HepG2 (cell line): ENCODE results near the gene ANKRD27. TPM values are rescaled to one million over a fixed set of nuclear protein-coding genes. Genes with fewer than 3 reads are reported as not detected.

Source experiments
- ATAC-seq: fragments of 200-7000 bp; cut with Tn5 transposase; 3 replicates; pipeline ENCODE4 v1.9.1; 2020; ENCODE audit warnings: mild to moderate bottlenecking, moderate library complexity
- BruUV-seq: library from RNA; stranded (reverse); fragments of 400-500 nt; replicated peaks from 2 replicates; lab custom pipeline; 2021; lab: Mats Ljungman, UMichigan
- CTCF ChIA-PET: fragments of 300-600 bp; formaldehyde crosslinking; extraction: SDS; loops from one replicate; lab custom pipeline; 2021; ENCODE audit warnings: low total read pairs, inconsistent platforms, low intra/inter-chr PET ratio; lab: Yijun Ruan, JAX
- POLR2A ChIA-PET: fragments of 350-600 bp; sonication (Branson Sonifier 250); formaldehyde crosslinking; loops from one replicate; lab custom pipeline; 2020; ENCODE audit warnings: antibody characterized with exemption, inconsistent platforms; lab: Yijun Ruan, JAX
- DNase-seq: peaks from one replicate; pipeline ENCODE4 v3.0.0-alpha.2; 2015; ENCODE audit warnings: low spot score
- FAIRE-seq: peaks from 3 replicates; lab custom pipeline; 2011; peaks lifted over from hg19 to GRCh38; lab: Jason Lieb, UNC
- H2AFZ ChIP-seq: one replicate; pipeline ENCODE4 v1.6.1; 2011; ENCODE audit warnings: low read length, inconsistent platforms
- H3K27ac ChIP-seq: fragments of 300-600 bp; 3 replicates; pipeline ENCODE4 v1.8.0; 2011; ENCODE audit warnings: mixed run types, mild to moderate bottlenecking, mixed read lengths, low read length, inconsistent platforms; ENCODE audit not compliant: insufficient read depth; ENCODE audit errors: extremely low read length
- H3K27me3 ChIP-seq, 2 experiments: fragments of 200-600 bp in 1 of 2; 2 replicates in 1 of 2; 3 replicates in 1 of 2; pipeline versions ENCODE4 v1.6.0 to v1.8.0; 2011; ENCODE audit warnings: low read length in 2 of 2, mild to moderate bottlenecking in 2 of 2, moderate library complexity in 2 of 2, inconsistent platforms in 1 of 2; ENCODE audit not compliant: insufficient read depth in 2 of 2, control insufficient read depth in 1 of 2
- H3K36me3 ChIP-seq, 2 experiments: fragments of 200-600 bp in 1 of 2; replicated peaks in 1 of 2; 2 replicates in 1 of 2; 3 replicates in 1 of 2; pipeline versions ENCODE4 v1.5.1 to v1.8.0; 2011; ENCODE audit warnings: low read length in 2 of 2, inconsistent platforms in 1 of 2; ENCODE audit not compliant: insufficient read depth in 2 of 2, control insufficient read depth in 1 of 2
- H3K4me1 ChIP-seq: 2 replicates; pipeline ENCODE4 v1.5.1; 2012; ENCODE audit warnings: low read length, inconsistent platforms; ENCODE audit not compliant: insufficient read depth
- H3K4me2 ChIP-seq: 2 replicates; pipeline ENCODE4 v1.6.0; 2011; ENCODE audit warnings: low read depth, low read length, inconsistent platforms
- H3K4me3 ChIP-seq, 3 experiments: fragments of 200-600 bp in 1 of 3; sonication (generic), shearing (Covaris generic) in 1 of 3; replicated peaks in 1 of 3; 2 replicates each; pipeline ENCODE4 v1.5.1; 2011 to 2016; ENCODE audit warnings: low read length in 3 of 3, inconsistent platforms in 2 of 3, low read depth in 2 of 3, mild to moderate bottlenecking in 2 of 3, control low read depth in 1 of 3, mixed read lengths in 1 of 3; ENCODE audit not compliant: insufficient read depth in 1 of 3
- H3K79me2 ChIP-seq: one replicate; pipeline ENCODE4 v1.6.1; 2011; ENCODE audit warnings: low read length, inconsistent platforms; ENCODE audit not compliant: insufficient read depth
- H3K9ac ChIP-seq: 2 replicates; pipeline ENCODE4 v1.6.0; 2011; ENCODE audit warnings: mild to moderate bottlenecking, low read depth, low read length, inconsistent platforms; ENCODE audit not compliant: insufficient read depth
- H3K9me3 ChIP-seq: 2 replicates; pipeline ENCODE4 v1.5.1; 2012; ENCODE audit warnings: mild to moderate bottlenecking, low read length
- H4K20me1 ChIP-seq: 2 replicates; pipeline ENCODE4 v1.6.0; 2011; ENCODE audit warnings: inconsistent platforms, mild to moderate bottlenecking, low read length, moderate library complexity; ENCODE audit not compliant: insufficient read depth
- BRD4 ChIP-seq: sonication (generic); formaldehyde crosslinking; IDR thresholded peaks from 2 replicates; pipeline ENCODE4 v1.4.0; 2020; ENCODE audit warnings: missing genetic modification reagents
- FOSL1 ChIP-seq: sonication (generic); formaldehyde crosslinking; IDR thresholded peaks from 2 replicates; pipeline ENCODE4 v1.9.0; 2021; ENCODE audit warnings: missing genetic modification reagents, borderline replicate concordance
- KDM3A ChIP-seq: IDR thresholded peaks from 2 replicates; pipeline ENCODE4 v1.6.1; 2018; ENCODE audit warnings: low read depth, missing compliant biosample characterization
- SMAD1 ChIP-seq: sonication (generic); formaldehyde crosslinking; IDR thresholded peaks from 2 replicates; pipeline ENCODE4 v1.4.0; 2020; ENCODE audit warnings: missing genetic modification reagents, low read depth, mild to moderate bottlenecking, borderline replicate concordance
- SRSF1 ChIP-seq: fragments of 200-400 bp; formaldehyde crosslinking; optimal IDR thresholded peaks from 2 replicates; pipeline ENCODE3; 2017; ENCODE audit warnings: mild to moderate bottlenecking, low read depth, low read length, moderate library complexity
- ZNF563 ChIP-seq: sonication (generic); formaldehyde crosslinking; IDR thresholded peaks from 2 replicates; pipeline ENCODE4 v1.8.0; 2022; ENCODE audit warnings: mild to moderate bottlenecking, moderate library complexity, missing genetic modification reagents
- ZNF652 ChIP-seq: IDR thresholded peaks from 2 replicates; pipeline ENCODE4 v1.6.1; 2016; ENCODE audit warnings: low read depth, borderline replicate concordance
- ZNF83 ChIP-seq: sonication (generic); formaldehyde crosslinking; IDR thresholded peaks from 2 replicates; pipeline ENCODE4 v1.4.0; 2020; ENCODE audit warnings: missing genetic modification reagents, mild to moderate bottlenecking, borderline replicate concordance
- WGBS: methylation state at CpG from one replicate; pipeline ENCODE4 v1.1.6; 2017; ENCODE audit warnings: low lambda C conversion rate; 5-methylcytosine and 5-hydroxymethylcytosine counted together
- in situ Hi-C: cut with HindIII; loops from 2 replicates; pipeline ENCODE4 v1.10.0; 2017; ENCODE audit warnings: low pct_unique_long_range_greater_than_20kb; ENCODE audit not compliant: extremely low pct_ligation_motif_present
- intact Hi-C: fragments of 100-400 bp; cut with micrococcal nuclease; formaldehyde crosslinking; loops from one replicate; pipeline ENCODE4 v1.10.0; 2022; ENCODE audit not compliant: unreplicated experiment
- polyA plus RNA-seq, 8 experiments: library from polyadenylated mRNA; depleted of rRNA in 3 of 8; stranded (reverse) in 7 of 8; unstranded in 1 of 8; fragments of >200 nt; fragmentation: Illumina TruSeq in 4 of 8; extraction: Trizol in 4 of 8; gene quantifications; 2 replicates each; pipeline versions ENCODE4 v1.2.1 to v1.2.3, GENCODE V29; 2011 to 2016; ENCODE audit warnings: low read depth in 4 of 8, missing spikeins in 1 of 8, mixed read lengths in 1 of 8; ENCODE audit not compliant: insufficient read depth in 1 of 8
- total RNA-seq, 5 experiments: library from RNA; depleted of rRNA; stranded (reverse); fragments of >200 nt; fragmentation: Illumina TruSeq; extraction: Trizol; gene quantifications; 2 replicates each; pipeline ENCODE4 v1.2.3, GENCODE V29; 2016; ENCODE audit warnings: low read depth in 1 of 5
- TF ChIP-seq, protein P1 (sequence below): sonication (generic); formaldehyde crosslinking; IDR thresholded peaks from 2 replicates; pipeline ENCODE4 v1.4.0; 2020; ENCODE audit warnings: missing genetic modification reagents
- TF ChIP-seq, protein P2 (sequence below): sonication (generic); formaldehyde crosslinking; IDR thresholded peaks from 2 replicates; pipeline ENCODE4 v1.5.0; 2020; ENCODE audit warnings: mild to moderate bottlenecking, missing genetic modification reagents, moderate library complexity

Gene ANKRD27
- total and polyA plus RNA-seq, 2 of the 13 experiments (the other 11 are each of a cell fraction or from before 2014, with no cell fraction given): 22.2 to 23.7 TPM

DNA sequence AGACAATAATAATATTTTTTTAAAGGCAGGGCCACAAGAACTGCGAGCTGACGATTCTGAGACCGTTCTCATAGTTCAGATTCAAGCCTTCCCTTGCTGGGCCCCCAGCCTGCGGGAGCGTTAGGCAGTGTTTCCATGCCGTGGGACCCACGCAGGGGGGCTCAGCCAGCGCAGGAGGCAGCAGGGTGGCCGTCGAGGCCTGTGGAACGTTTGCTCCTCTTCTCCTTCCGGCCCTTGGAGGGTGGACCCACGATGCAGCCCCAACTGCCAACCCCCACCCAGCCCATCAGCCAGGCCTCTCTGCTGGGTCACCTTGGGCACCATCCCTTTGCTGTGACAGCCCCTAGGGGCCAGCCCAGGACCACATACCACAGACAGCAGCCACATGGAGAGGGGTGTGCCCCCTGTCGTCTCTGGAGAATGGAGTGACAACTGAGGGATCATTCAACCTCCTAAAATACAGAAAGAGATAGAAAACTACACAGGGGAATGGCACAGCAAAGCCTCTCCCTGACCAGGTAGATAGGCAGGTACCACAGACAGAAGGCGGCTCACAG, 47.2 kb downstream of the ANKRD27 start:
- intact Hi-C loops: no loop called here
- no peak for FAIRE-seq

DNA sequence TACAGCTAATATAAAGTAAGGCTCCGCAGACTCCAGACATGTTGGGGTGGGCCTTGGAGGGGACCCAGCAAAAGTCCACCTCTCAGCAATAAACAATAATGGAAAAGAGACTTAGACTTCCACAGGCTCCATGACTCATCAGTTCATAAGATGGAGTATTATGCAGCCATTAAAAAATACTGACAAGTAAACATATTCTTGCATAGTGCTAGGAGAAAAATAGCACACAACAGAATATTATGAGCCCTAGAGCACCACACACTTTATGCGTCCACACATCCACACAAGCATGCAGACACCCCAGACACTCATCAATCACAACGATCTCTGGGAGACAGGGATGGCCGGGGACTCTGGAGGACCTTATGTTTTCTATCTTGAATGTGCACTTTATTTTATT, 48.0 kb downstream of the ANKRD27 start:
- ATAC-seq (no peak), FAIRE-seq (no peak), DNase-seq (no peak)
- H3K27ac ChIP-seq: no peak overlapping the region
- intact Hi-C loops (no loop called here), in situ Hi-C loops (no loop called here)
- peaks cover 10 to 45% of the 10 kb centered on the region in 2 experiments; a peak in 4 of 5 replicates for H3K36me3 ChIP-seq
- no peaks in the 10 kb centered on the region for H3K9me3 ChIP-seq
- no peaks in the 10 kb centered on the region for H3K79me2 ChIP-seq
- no peak overlapping the region for H3K4me2 ChIP-seq
- ChIA-PET POLR2A (no interaction called here), CTCF (no interaction called here)
- no peaks in the 10 kb centered on the region for H4K20me1 ChIP-seq
- TF ChIP-seq ZNF563 (CRISPR knock-in tag) (no peak), ZNF83 (CRISPR knock-in tag) (no peak), BRD4 (no peak), SMAD1 (CRISPR knock-in tag) (no peak), FOSL1 (CRISPR knock-in tag) (no peak), SRSF1 (no peak), ZNF652 (CRISPR knock-in tag) (no peak)
- TF ChIP-seq, protein P1, sequence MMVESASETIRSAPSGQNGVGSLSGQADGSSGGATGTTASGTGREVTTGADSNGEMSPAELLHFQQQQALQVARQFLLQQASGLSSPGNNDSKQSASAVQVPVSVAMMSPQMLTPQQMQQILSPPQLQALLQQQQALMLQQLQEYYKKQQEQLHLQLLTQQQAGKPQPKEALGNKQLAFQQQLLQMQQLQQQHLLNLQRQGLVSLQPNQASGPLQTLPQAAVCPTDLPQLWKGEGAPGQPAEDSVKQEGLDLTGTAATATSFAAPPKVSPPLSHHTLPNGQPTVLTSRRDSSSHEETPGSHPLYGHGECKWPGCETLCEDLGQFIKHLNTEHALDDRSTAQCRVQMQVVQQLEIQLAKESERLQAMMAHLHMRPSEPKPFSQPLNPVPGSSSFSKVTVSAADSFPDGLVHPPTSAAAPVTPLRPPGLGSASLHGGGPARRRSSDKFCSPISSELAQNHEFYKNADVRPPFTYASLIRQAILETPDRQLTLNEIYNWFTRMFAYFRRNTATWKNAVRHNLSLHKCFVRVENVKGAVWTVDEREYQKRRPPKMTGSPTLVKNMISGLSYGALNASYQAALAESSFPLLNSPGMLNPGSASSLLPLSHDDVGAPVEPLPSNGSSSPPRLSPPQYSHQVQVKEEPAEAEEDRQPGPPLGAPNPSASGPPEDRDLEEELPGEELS: no peak
- no peak overlapping the region for H3K4me3 ChIP-seq
- H3K9ac ChIP-seq: no peak overlapping the region
- H3K4me1 ChIP-seq: no peaks in the 10 kb centered on the region
- H2AFZ ChIP-seq: no peak overlapping the region
- no peaks in the 10 kb centered on the region for H3K27me3 ChIP-seq
- BruUV-seq: no TSS peak
- WGBS: 97% methylated on average over 4 of the region's 4 CpGs

More for the DNA sequence above, 47.2 kb downstream of the ANKRD27 start:
- BruUV-seq: no TSS peak
- Histone ChIP-seq H3K4me3 (no peak overlapping the region), H3K9me3 (no peaks in the 10 kb centered on the region), H3K36me3 (peaks cover 8 to 39% of the 10 kb centered on the region in 2 experiments; a peak in 4 of 5 replicates), H4K20me1 (no peaks in the 10 kb centered on the region), H3K9ac (no peak overlapping the region), H3K27ac (no peak overlapping the region), H3K4me2 (no peak overlapping the region), H2AFZ (no peak overlapping the region), H3K79me2 (no peaks in the 10 kb centered on the region), H3K27me3 (no peaks in the 10 kb centered on the region), H3K4me1 (no peaks in the 10 kb centered on the region)
- ChIA-PET POLR2A (no interaction called here), CTCF (no interaction called here)
- DNase-seq: no peak
- ATAC-seq: peak; percentile 44; the same call in 2 of the 3 replicates
- in situ Hi-C loops: no loop called here
- WGBS: 99% methylated on average over 10 of the region's 15 CpGs
- TF ChIP-seq, protein P2, sequence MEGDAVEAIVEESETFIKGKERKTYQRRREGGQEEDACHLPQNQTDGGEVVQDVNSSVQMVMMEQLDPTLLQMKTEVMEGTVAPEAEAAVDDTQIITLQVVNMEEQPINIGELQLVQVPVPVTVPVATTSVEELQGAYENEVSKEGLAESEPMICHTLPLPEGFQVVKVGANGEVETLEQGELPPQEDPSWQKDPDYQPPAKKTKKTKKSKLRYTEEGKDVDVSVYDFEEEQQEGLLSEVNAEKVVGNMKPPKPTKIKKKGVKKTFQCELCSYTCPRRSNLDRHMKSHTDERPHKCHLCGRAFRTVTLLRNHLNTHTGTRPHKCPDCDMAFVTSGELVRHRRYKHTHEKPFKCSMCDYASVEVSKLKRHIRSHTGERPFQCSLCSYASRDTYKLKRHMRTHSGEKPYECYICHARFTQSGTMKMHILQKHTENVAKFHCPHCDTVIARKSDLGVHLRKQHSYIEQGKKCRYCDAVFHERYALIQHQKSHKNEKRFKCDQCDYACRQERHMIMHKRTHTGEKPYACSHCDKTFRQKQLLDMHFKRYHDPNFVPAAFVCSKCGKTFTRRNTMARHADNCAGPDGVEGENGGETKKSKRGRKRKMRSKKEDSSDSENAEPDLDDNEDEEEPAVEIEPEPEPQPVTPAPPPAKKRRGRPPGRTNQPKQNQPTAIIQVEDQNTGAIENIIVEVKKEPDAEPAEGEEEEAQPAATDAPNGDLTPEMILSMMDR: 0 out of 2 replicates have a peak, but pooled peaks have one; percentile 12
- no peak for TF ChIP-seq KDM3A (CRISPR knock-in tag)
